ENCODE data around the gene JMJD4. TPM values are rescaled to one million over a fixed set of nuclear protein-coding genes. Genes with fewer than 3 reads are reported as not detected.

JMJD4 gene
- total and polyA plus RNA-seq, 11 donors, result 7.8 to 14.1 (median 11.5) TPM

DNA sequence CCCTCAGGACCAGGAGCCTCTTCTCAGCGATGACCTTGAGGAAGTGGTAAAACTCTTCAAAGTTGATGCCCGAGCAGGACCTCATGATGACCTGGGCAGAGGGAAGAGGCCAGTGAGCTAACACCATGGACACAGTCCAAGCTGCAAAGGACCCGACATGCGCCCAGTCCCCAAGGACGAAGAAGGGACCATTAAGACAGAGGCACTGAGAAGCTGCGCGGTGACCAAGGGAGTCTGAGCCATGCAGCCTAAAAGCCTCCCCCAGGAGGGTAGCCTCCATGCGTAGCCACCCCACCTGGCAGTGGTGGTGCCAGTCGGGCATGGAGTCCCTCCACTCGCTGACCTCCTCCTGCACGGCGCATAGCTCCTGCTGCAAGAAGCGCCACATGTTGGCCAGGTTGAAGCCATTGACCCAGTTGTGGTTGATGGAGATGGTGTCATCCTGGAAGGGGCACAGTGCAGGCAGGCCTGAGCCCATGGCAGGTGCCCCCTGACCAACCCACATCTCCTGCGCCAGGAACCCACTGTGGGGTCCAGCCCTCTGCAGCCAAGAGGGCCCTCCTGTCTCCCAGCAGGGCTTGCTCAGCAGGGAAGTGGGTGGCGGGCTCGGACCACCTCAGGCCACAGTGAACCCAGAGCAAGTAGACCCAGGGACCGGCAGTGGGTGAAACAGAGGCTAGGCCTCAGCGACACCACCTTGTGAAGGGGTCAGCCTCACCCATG, 2.4 kb downstream of the JMJD4 start:
- no peaks in the 10 kb centered on the region for H3K9me3 ChIP-seq
- no peaks in the 10 kb centered on the region for H3K27me3 ChIP-seq
- H3K4me3 ChIP-seq, result no peak overlapping the region
- DNase-seq (no peak), ATAC-seq (no peak)
- no peak overlapping the region for H3K27ac ChIP-seq
- TF ChIP-seq CTCF (IDR thresholded peaks at IDR 0.05) (no peak), POLR2A (IDR thresholded peaks at IDR 0.05) (no peak)
- H3K4me1 ChIP-seq, result peaks cover 0 to 64% (median 42%) of the 10 kb centered on the region in 12 donors
- WGBS, 4 donors, result 88 to 94% (median 92%) methylated on average over 15 to 18 of the region's 18 CpGs
- peaks cover 0 to 27% (median 23%) of the 10 kb centered on the region in 9 donors for H3K36me3 ChIP-seq
- intact Hi-C loops (cut with DNase I), result loop anchor here in 3 of 10 donors (5.0 to 10.0 kb wide), 2 partner anchors 168 to 170 kb away; partner anchors contain the start of gene ZNF678 (in 3 of the 3)

DNA sequence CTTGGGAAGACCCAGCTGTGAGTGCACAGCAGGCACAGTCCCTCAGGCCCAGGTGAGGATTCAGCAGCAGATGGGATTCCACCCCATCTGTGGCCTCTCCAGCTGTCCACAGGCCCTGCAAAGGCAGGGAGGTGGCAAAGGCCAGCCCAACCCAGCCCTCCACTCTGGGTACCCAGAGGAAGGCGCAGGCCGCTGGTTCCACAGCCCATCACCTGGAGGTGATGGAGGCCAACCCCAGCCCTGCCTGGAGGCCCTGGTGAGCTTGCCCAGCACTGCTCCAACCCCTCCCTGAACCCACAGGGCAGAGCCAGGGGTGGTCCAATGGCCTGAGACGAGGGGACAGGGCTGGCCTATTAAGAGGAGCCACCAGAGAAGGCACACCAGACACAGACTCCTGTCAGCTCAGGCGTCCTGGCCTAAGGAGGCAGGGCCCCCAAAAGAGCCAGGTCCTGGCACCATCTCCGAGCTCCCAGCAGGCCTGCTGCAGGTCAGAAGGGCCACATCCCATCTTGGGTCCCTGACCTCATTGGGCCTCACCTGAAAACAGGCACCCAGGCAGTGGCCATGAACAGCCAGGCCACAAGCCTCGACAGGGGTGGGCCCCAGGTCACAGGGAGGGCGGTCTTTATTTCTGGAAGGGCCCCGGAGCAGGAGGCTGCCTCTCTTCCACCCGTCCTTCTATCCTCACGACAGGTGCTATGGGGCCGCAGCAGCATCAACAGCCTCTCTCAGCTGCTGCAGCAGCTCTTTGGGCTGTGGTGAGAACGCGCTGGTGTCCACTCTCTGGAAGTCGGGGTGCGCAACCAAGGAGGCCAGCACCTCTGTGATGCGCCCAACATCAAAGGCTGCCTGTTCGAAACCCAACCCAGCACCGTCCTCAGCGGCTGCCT, 3.2 kb downstream of the JMJD4 start:
- Histone ChIP-seq H3K36me3 (peaks cover 0 to 27% (median 23%) of the 10 kb centered on the region in 9 donors), H3K4me1 (peaks cover 0 to 58% (median 42%) of the 10 kb centered on the region in 12 donors), H3K27me3 (no peaks in the 10 kb centered on the region), H3K27ac (no peak overlapping the region), H3K9me3 (no peaks in the 10 kb centered on the region), H3K4me3 (no peak overlapping the region)
- no peak for ATAC-seq
- no peak for DNase-seq
- intact Hi-C loops (cut with DNase I), result loop anchor here in 3 of 10 donors (5.0 to 10.0 kb wide), 2 partner anchors 167 to 170 kb away; partner anchors contain the start of gene ZNF678 (in 3 of the 3)
- 93 to 95% (median 94%) methylated on average over 13 to 19 of the region's 19 CpGs for WGBS, 4 donors
- TF ChIP-seq POLR2A (IDR thresholded peaks at IDR 0.05) (no peak), CTCF (IDR thresholded peaks at IDR 0.05) (no peak)

- WGBS, 4 donors, result 75 to 88% (median 83%) methylated on average over 7 to 11 of the region's 11 CpGs; no CpG with 5 or more reads in 1 of the 4 donors
- H3K9me3 ChIP-seq, result no peaks in the 10 kb centered on the region
- no peak for TF ChIP-seq CTCF (IDR thresholded peaks at IDR 0.05)
- TF ChIP-seq POLR2A (IDR thresholded peaks at IDR 0.05), result no peak
- H3K4me1 ChIP-seq, result peaks cover 0 to 53% (median 37%) of the 10 kb centered on the region in 12 donors
- H3K27ac ChIP-seq, result peak overlapping the region in 1 of 12 donors; percentile 43
- peaks cover 0 to 27% (median 23%) of the 10 kb centered on the region in 9 donors for H3K36me3 ChIP-seq
- DNase-seq (no peak), ATAC-seq (no peak)
- H3K4me3 ChIP-seq, result no peak overlapping the region
- intact Hi-C loops (cut with DNase I), result loop anchor here in 3 of 10 donors (5.0 to 10.0 kb wide), 2 partner anchors 166 to 169 kb away; partner anchors contain the start of gene ZNF678 (in 3 of the 3)
- H3K27me3 ChIP-seq, result no peaks in the 10 kb centered on the region
Observed at GRCh38 chr1:227731241-227731677, 3.8 kb downstream of the JMJD4 start.

All from heart left ventricle (tissue), 16 donors.